ENCODE results near the gene ZNF512. TPM values are rescaled to one million over a fixed set of nuclear protein-coding genes. Genes with fewer than 3 reads are reported as not detected.

ZNF512 gene
- total RNA-seq, 1 experiment from 2014 or later = 34.2 TPM

DNA sequence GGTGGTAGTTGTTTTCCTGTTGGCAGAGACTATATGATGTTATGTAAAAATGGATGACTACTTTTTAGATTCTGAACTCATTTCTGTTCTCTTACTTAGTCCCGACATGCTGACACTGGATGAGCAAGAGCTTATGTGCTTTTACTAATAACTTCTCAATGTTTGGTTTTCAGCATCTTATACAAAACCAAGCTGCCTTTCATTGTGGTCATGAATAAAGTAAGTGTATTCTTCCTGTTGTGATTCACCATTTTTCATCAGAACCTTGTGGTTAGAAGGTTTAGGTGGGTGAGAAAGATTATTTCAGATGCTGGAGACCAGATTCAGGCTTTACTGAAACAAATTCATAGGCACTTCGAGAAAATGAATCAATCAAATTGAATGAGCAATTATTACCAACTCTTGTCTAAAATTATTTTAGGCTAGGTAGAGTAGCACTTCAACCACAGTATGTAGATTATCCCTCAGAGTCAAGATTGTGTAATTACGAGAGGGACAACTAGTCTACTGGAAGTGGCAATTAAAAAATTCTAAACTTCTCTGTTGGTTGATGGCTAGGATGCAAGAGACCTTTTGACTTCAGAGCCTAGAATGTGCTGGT lies 55.3 kb downstream of the ZNF512 start:
- Mint-ChIP-seq H3K27ac (no peak overlapping the region), H3K4me1 (no peaks in the 10 kb centered on the region), H3K9me3 (no peaks in the 10 kb centered on the region), H3K4me3 (no peak overlapping the region), H3K36me3 (peaks cover 48% of the 10 kb centered on the region), H3K27me3 (ENCODE audit: low read depth) (no peaks in the 10 kb centered on the region)
- DNase-seq (ENCODE audit: low spot score) (no peak), ATAC-seq (no peak)
- ChIA-PET CTCF (no interaction called here), POLR2A (no interaction called here)
- TF ChIP-seq ETV6 (CRISPR knock-in tag; IDR thresholded peaks at IDR 0.05) = no peak
- no peak for TF ChIP-seq ZSCAN18 (CRISPR knock-in tag; IDR thresholded peaks at IDR 0.05)
- TF ChIP-seq KAT7 (CRISPR knock-in tag; IDR thresholded peaks at IDR 0.05; ENCODE audit: borderline replicate concordance) = no peak
- TF ChIP-seq PREB (CRISPR knock-in tag; IDR thresholded peaks at IDR 0.05; ENCODE audit: borderline replicate concordance) = no peak
- no peak for TF ChIP-seq ZBTB43 (CRISPR knock-in tag; IDR thresholded peaks at IDR 0.05)
- no peak for TF ChIP-seq FOXK1 (CRISPR knock-in tag; IDR thresholded peaks at IDR 0.05)
- no peak for TF ChIP-seq ZNF423 (CRISPR knock-in tag; IDR thresholded peaks at IDR 0.05)
- TF ChIP-seq, protein P1, sequence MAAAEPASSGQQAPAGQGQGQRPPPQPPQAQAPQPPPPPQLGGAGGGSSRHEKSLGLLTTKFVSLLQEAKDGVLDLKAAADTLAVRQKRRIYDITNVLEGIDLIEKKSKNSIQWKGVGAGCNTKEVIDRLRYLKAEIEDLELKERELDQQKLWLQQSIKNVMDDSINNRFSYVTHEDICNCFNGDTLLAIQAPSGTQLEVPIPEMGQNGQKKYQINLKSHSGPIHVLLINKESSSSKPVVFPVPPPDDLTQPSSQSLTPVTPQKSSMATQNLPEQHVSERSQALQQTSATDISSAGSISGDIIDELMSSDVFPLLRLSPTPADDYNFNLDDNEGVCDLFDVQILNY (CRISPR knock-in tag; IDR thresholded peaks at IDR 0.05) = no peak

DNA sequence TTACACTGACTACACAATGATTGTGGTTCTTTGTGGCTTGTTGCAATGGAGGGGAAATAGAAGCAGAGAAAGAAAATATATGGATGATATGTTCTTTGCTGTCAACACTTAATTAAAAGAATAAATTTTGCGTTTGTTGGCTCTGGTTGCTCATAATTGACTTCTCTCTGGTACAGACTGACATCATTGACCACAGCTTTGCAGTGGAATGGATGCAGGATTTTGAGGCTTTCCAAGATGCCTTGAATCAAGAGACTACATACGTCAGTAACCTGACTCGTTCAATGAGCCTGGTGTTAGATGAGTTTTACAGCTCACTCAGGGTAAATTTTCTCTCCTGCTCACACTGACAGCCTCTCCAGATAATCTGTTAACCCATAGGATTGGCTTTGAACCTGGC lies 55.9 kb downstream of the ZNF512 start:
- TF ChIP-seq MYBL2 (CRISPR knock-in tag; IDR thresholded peaks at IDR 0.05) = no peak
- TF ChIP-seq, protein P2, sequence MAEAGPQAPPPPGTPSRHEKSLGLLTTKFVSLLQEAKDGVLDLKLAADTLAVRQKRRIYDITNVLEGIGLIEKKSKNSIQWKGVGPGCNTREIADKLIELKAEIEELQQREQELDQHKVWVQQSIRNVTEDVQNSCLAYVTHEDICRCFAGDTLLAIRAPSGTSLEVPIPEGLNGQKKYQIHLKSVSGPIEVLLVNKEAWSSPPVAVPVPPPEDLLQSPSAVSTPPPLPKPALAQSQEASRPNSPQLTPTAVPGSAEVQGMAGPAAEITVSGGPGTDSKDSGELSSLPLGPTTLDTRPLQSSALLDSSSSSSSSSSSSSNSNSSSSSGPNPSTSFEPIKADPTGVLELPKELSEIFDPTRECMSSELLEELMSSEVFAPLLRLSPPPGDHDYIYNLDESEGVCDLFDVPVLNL (CRISPR knock-in tag; IDR thresholded peaks at IDR 0.05; ENCODE audit: borderline replicate concordance, low read depth) = no peak
- CTCF ChIA-PET = no interaction called here

DNA sequence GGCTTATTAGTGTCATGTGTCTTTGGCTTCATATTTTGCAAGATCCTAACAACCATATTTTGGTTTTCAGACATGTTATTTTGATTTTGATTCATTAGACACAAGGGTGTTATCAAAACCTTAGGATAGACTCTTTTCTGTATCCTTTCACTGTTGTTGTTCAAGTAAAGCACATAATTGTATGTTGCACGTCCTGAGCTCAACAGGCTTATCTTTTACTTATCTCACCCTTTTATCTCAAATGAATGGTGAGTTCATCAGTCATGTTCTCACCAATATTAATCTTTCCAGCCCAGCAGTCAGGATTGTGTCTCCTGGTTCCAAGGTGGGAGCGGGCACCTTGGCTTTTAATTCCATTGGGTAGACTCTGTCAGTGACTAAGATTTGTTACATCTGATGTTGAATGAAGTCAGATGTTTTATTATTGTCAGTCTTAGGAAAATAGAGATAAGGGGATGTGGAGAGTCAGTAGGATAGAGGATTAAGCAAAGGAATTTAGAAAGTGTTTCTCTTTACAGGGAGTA lies 57.9 kb downstream of the ZNF512 start:
- CTCF ChIA-PET = interaction anchor here (1.4 kb wide), 1 partner anchor 43 kb away, joined by 4 read pairs; no protein-coding TSS in a partner anchor
- no peaks in the 10 kb centered on the region for H3K27me3 Mint-ChIP-seq (ENCODE audit: low read depth)
- DNase-seq (ENCODE audit: low spot score) (no peak), ATAC-seq (no peak)
- POLR2A ChIA-PET = interaction anchor here (0.7 kb wide), 1 partner anchor 231 kb away, joined by 3 read pairs; the partner anchor contains the start of gene PPM1G
- peaks cover 33% of the 10 kb centered on the region for H3K36me3 Mint-ChIP-seq
- H3K4me3 Mint-ChIP-seq = no peak overlapping the region
- no peak overlapping the region for H3K27ac Mint-ChIP-seq
- H3K9me3 Mint-ChIP-seq = no peaks in the 10 kb centered on the region
- H3K4me1 Mint-ChIP-seq = no peaks in the 10 kb centered on the region
- TF ChIP-seq NR3C1 (CRISPR knock-in tag; conservative IDR thresholded peaks at IDR 0.05; ENCODE audit: low read depth) (no peak), ZNF396 (CRISPR knock-in tag; IDR thresholded peaks at IDR 0.05; ENCODE audit: borderline replicate concordance) (no peak), FOXJ3 (CRISPR knock-in tag; IDR thresholded peaks at IDR 0.05; ENCODE audit: borderline replicate concordance) (no peak), ELF4 (CRISPR knock-in tag; IDR thresholded peaks at IDR 0.05; ENCODE audit: low read depth) (no peak), ATF3 (CRISPR knock-in tag; conservative IDR thresholded peaks at IDR 0.05) (no peak), ESRRA (CRISPR knock-in tag; IDR thresholded peaks at IDR 0.05; ENCODE audit: borderline replicate concordance) (no peak), AFF4 (CRISPR knock-in tag; IDR thresholded peaks at IDR 0.05; ENCODE audit: borderline replicate concordance) (no peak)
- TF ChIP-seq, protein P3, sequence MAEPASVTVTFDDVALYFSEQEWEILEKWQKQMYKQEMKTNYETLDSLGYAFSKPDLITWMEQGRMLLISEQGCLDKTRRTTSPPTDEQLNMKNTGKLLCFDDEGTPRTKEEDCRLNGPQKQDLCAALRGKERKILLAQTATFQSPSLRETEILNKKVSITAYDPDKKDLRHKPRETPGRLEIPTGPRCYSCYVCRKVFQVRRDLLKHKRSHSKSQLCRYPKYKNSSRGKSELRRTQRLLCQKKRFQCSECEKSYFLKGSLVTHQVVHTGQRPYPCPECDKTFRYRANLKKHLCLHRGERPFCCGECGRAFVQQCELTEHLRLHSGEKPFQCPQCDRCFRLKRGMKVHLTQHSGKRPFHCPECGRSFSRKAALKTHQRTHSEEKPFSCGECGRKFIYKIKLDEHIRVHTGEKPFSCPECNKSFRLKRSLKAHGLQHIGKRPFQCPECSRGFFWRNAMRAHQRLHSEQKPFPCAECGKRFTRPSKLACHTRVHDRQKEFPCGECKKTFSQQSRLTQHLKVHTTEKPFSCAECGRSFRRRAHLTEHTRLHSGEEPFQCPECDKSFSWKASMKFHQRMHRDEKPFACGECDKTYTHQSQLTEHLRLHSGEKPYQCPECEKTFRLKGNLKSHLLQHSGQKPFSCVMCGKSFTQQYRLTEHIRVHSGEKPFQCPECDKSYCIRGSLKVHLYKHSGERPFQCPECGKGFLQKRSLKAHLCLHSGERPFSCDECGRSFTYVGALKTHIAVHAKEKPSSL (CRISPR knock-in tag; conservative IDR thresholded peaks at IDR 0.05) = no peak

More for the DNA sequence above, 55.9 kb downstream of the ZNF512 start:
- POLR2A ChIA-PET = no interaction called here
- no peak for DNase-seq (ENCODE audit: low spot score)
- H3K9me3 Mint-ChIP-seq = no peaks in the 10 kb centered on the region
- no peak for ATAC-seq
- H3K27ac Mint-ChIP-seq = no peak overlapping the region
- peaks cover 49% of the 10 kb centered on the region for H3K36me3 Mint-ChIP-seq
- H3K27me3 Mint-ChIP-seq (ENCODE audit: low read depth) = no peaks in the 10 kb centered on the region
- no peaks in the 10 kb centered on the region for H3K4me1 Mint-ChIP-seq
- H3K4me3 Mint-ChIP-seq = no peak overlapping the region

All from WTC11 (cell line).